NCI-H1417 treated with DMSO at 0.1 percent for 48 hours (cell line): ENCODE data around the gene GPC4.

Experiments
- DNase-seq: peaks from one replicate; lab custom pipeline; 2025; lab: John Stamatoyannopoulos, UW

GPC4 gene

GRCh38 chrX:133415276-133416105 is at the start of gene GPC4:
GPC4 (minus strand) TSS chrX:133415489; CDS start chrX:133414965, 524 bp downstream.
- no peak for DNase-seq

- DNase-seq, result no peak
These were observed 45.9 kb upstream of the GPC4 start for GRCh38 chrX:133461231-133461630.

GRCh38 chrX:133454924-133455323 is 39.6 kb upstream of the GPC4 start:
- DNase-seq, result no peak

DNA sequence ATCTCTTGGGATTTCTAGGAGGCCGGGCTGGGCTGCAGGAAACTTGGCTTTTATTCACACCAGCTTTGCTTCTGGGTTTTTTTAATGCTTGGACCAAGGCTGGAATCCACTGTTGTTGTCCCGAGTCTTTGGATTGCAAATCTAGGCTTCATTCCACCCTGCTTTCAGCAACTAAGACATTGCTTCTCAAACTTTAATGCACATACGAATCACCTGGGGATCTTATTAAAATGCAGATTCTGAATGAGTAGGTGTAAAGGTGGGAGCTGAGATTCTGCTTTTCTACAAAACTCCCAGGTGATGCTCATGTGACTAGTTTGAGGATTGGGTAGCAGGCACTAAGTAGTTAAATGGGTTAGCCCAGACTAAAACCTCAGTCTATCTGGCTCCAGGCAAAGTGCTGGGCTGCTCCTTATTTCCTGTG is 39.2 kb upstream of the GPC4 start:
- DNase-seq, result no peak

DNA sequence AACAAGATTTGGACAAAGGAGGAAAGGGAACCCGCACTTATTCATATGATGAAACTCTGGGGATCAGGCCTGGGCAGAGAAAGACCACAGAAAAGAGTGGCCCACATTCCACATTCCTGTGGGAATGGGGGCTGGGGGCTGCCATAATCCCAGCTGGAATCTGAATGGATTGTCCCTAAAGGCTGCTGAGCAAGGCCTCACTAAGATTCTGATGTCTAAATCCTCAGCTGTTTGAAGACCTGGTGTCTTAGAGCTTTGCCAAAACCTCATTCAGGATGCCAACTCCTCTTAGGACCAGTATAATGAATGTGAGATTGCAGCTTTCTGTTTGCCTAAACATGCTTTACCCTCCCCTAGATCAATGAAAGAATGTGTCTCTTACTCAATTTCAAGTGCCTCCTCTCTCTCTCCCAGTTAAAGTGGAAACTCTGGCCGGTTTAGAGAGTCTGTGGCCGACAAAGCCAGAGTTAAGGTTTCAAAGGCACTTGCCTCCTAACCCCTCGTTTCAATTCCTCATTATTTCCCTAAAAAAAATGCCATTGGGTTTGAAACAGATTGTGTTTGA is 33.3 kb upstream of the GPC4 start:
- DNase-seq, result no peak

DNA sequence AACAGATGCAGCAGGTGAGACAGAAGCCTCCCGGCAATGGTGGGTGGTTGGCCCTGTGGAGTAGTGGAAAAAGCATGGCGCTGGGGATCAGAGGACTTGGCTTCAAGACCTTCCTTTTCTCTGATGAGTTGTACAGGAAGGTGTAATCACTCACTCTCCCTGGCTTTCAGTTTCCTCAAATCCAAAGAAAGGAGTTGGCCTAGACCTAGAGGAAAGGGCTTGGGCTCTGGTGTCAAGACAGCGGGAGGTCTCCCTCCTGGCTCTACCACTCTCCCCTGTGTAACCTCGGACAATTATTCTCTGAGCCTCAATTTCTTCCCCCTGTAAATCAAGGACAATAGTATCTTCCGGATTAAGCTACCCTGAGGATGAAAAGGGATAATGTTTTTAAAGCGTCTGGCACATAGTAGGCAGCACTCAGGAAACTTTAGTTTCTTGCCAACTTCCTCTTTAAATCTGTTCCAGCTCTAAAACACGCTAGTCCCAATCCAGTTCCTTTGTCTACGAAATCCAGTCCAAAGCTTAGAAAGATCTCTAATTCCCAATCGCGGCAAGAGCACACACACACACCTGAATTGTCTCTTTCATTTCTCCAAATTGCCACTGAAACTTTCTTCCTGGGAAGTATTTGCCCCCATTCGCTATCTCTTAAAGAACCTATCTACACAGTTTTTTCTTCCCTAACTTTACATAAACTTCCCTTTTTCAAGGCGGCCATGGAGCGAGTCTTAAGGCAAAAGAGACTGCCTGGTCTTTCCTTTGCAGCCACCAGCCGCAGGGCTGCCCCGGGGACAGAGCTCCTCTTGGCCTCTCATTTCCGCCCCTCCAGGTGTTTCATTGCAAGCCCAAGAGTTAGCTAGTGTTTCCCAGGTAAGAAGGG is 29.9 kb upstream of the GPC4 start:
- no peak for DNase-seq

DNA sequence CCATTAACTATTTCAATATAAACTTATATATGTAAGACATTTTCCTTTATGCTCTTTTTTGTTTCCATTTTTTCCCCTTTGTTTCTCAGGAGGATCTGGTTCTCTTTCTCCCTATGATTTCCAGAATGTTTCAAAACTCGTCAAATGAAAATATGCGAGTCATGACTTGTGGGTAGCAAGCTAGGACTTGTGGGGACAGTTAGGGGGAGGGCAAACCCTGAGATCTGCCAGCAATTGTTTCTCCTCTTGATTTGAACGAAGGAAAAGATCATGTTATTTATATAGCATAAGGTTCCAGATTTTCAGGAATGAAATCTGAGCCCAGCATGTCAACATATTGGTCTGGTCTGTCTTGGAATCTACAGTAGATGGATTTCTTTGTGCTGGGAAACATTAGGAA is 28.9 kb upstream of the GPC4 start:
- no peak for DNase-seq

DNA sequence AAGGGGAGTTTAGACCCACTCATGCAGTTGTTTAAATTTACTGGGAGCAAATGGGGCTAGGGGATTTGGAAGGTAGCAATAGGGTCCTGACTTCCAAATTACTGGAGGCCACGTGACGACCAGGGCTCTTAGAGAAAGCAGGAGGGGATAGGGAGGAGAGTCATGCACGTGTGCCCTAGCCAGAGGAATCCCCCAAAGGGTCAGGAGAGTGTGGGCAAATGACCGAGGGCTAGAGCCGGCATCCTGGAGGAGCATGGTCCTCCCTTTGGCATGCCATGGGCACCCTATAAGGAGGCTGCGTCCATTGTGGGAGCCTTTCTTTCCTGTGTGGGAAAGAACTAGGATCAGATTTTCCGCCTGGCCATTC is 25.5 kb upstream of the GPC4 start:
- DNase-seq, result no peak

DNA sequence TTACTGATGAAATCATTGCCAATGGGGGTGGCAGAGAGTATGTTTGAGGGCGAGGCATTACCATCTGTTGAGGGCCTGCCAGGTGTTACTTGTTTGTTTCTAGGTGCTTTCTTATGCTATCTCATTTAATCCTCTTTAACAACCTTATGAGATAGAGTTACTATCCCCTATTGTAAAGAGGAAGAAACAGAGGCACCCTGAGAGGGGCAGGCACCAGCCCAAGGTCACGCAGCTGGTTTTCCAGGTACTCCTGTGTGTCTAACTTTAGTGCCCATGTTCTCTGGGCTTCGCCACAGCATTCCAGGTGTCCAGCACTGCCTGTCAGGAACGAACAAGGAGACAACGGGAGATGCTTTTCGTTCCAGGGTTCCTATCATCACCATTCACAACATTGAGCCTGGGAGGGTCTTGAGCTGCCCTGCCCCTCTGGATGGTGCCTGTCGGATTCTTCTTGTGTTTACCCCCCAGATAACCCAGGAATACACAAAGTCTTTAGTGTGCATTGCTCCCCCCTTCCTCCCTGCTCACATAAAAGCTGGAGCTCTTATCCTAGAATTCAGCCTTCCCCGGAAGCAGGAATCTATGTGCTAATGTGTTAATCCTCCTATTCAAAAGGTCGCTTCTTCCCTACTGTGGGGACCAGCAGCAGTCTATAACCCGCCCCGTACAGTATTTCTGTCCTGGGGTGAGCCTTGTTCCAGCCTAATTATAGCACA is 24.9 kb upstream of the GPC4 start:
- no peak for DNase-seq

DNA sequence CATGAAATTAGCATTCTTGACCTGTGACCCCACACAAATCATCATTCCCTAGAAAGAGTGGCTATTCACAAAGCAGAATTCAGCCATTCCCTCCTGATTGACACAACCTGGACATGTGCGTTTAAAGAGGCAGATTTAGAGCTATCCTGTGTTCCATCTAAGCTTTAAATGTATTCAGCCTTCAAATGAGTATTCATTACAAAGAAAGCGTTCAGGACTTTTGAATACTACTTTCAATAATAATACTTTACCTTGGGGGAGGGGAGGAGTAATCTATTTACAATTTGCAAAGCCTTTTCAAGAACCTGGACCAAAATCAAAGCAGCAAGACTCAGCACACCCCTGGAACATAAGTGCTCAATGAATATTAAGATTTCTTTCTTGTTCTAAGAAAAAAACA is 22.5 kb upstream of the GPC4 start:
- DNase-seq, result no peak

- no peak for DNase-seq
These were observed 22.1 kb upstream of the GPC4 start for GRCh38 chrX:133437356-133437755.

DNA sequence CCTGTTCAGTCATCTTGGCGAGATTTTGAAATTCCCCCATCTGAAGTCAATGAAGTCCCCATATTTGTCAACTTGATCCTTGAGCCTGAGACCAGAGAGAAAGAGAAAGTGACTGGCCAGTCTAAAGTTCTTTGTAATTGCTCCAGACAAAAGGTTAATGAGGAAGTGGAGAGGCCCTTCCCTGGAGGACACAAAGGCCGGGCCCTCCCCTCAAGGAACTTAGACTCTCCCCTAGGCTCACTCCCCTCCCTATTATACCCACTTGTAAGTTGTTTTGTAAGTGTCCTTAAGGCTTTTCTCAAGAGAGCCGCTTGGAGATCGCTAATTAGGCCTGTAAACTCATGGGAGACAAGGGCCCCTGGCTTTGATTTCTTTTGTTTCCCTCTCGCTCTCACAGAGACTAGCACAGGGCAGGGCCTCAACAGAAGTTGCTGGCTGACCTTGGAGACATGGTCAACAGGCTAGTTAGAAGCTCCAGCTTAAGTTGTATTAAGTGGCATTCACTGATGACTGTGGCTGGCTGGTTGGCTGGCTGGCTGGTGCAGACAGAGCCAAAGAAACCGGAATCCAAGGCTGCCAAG is 20.3 kb upstream of the GPC4 start:
- no peak for DNase-seq

DNA sequence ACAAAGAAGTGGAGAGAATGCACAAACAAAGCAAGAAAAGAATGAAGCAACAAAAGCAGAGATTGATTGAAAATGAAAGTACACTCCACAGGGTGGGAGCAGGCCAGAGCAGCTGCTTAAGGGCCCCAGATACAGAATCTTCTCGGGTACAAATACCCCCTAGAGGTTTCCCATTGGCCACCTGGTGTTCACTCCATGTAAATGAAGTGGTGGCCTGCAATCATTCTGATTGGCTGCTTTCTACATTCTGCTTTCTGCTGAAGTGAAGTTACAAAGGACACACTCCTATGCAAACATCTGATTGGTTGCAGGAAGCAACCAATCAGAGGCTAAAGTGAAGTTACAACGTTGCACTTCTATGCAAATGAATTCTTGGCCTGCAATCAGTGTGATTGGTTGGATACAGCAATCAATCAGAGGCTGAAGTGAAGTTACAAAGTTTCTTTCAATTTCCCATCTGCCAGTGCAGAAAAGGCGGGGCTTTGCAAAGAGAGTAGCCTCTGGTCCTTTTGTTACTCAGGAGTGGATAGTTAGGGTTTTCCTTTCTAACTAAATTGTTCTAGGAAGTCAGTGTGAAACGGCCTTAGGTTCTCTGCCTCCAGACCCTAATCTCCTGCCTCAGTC is 19.0 kb upstream of the GPC4 start:
- no peak for DNase-seq

DNA sequence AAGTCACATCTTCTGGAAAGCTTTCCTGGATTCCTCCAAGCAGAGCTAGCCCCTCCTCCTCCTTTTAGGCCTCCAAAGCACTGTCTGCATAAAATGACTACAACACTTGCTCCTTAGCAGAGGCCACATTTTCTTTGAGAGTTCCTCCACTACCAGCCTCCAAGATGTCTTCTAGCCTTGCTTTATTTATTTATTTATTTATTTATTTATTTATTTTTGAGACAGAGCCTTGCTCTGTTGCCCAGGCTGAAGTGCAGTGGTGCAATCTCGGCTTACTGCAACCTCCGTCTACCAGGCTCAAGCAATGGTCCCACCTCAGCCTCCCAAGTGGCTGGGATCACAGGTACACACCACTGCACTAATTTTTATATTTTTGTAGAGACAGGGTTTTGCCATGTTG is 4.6 kb upstream of the GPC4 start:
- DNase-seq, result no peak

GRCh38 chrX:133418588-133418987 is 3.3 kb upstream of the GPC4 start:
- no peak for DNase-seq

DNA sequence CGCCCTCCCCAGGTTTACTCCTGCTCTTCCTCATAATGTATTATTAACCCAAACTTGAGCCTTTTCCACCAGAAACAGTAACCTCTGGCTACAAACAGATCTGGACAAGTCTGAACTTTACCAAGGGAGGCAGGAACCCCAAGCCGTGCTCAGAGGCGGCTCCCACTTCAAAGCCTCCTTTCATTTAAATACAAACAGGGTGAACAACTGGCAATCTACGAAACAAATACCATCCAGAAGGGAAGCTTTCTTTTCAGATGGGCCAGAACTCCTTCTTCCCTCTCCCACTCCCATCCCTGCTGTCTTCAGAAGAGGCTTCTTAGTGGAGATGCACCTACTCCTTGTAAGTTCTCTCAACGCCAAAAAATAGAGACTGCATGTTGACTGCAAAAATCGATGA is 2.1 kb upstream of the GPC4 start:
- no peak for DNase-seq

GRCh38 chrX:133414406-133415275 is 648 bp downstream of the GPC4 start:
- no peak for DNase-seq

DNA sequence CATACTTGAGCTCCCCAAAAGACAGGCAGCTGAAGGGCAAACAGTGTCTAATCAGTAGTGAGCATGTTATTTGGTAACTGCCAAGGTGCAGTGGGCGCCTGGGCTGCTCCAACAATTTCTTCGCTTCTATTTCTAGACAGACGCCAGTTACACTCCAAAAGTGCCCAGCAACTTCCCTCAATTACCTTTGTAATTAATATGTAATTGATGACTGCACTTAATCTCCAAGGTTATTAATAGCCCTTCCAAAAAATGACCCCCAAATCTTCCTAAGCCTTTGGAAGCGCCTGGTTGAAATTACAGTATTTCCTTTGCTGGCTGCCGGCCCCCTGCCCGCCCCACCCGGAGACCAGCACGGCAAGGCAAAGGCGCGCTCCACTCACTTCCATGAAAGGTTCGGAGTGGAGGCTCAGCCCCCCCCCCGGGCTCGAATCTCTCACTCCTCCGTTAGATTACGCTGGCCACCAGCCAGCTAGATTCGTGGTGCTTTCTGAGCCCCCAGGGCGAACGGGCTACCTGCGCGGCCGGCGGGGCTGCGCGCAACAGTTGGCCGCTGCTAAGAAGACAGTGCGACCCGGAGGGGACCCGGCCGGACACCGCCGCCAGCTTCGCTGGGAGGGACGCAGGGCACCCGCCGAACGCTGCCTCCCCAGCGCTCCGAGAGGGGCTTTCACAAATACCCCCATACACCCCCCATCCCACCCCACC is 1.9 kb downstream of the GPC4 start:
- no peak for DNase-seq

GRCh38 chrX:133412665-133413064 is 2.6 kb downstream of the GPC4 start:
- DNase-seq, result no peak

GRCh38 chrX:133412246-133412645 is 3.0 kb downstream of the GPC4 start:
- DNase-seq, result no peak
